ENCODE data around the gene CADPS2.

The CADPS2 gene

DNA sequence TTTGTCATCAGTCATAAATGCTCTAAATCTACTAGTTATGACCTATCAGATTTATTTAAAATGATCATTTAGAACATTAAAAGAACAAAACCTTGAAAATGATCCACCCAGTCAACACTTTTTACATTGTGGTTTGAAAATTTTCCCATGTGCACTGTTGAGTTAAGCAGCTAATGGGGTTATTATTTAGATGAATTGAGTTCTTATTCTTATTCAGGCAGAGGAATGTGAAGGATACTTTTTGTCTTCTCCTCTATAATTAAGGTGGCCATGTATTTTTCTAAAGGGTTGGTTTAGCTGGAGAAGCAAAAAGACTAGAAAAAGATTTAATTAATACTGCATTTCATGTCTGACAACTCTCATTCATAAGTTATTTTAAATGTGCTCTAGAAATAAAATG is 506.8 kb downstream of the CADPS2 start:
- Histone ChIP-seq H3K18ac (ENCODE audit: low read length) (no peak overlapping the region), H2BK5ac (ENCODE audit: low read length) (no peak overlapping the region), H2AFZ (ENCODE audit: low read length) (no peak overlapping the region), H3K9ac (ENCODE audit: low read depth, low read length, poor library complexity) (no peak overlapping the region), H3K4ac (ENCODE audit: low read length) (no peak overlapping the region), H2BK12ac (ENCODE audit: low read length) (no peak overlapping the region), H3K23ac (ENCODE audit: low read depth, low read length, poor library complexity) (no peak overlapping the region), H3K36me3 (replicated peaks in 1 of 2; ENCODE audit: control insufficient read depth in 2 of 2, insufficient read depth in 2 of 2, low read length in 2 of 2) (no peaks in the 10 kb centered on the region), H3K27me3 (ENCODE audit: control insufficient read depth in 3 of 3, insufficient read depth in 3 of 3, low read depth in 1 of 3, low read length in 3 of 3) (no peaks in the 10 kb centered on the region), H3K4me3 (ENCODE audit: low read length in 2 of 2) (no peak overlapping the region), H3K79me1 (ENCODE audit: low read depth, low read length) (no peaks in the 10 kb centered on the region), H2BK120ac (ENCODE audit: low read depth, low read length) (no peak overlapping the region), H3K14ac (ENCODE audit: low read length) (no peak overlapping the region), H3K4me2 (ENCODE audit: insufficient read depth, low read length, poor library complexity, severe bottlenecking) (no peak overlapping the region), H2BK15ac (ENCODE audit: low read length) (no peak overlapping the region), H3K9me3 (replicated peaks in 1 of 2; ENCODE audit: control insufficient read depth in 2 of 2, insufficient read depth in 1 of 2, low read depth in 1 of 2, low read length in 2 of 2) (no peaks in the 10 kb centered on the region), H4K8ac (ENCODE audit: low read depth, low read length) (no peak overlapping the region), H2AK5ac (ENCODE audit: low read depth, low read length) (no peak overlapping the region), H3K27ac (replicated peaks; ENCODE audit: low read length) (no peak overlapping the region), H4K91ac (ENCODE audit: low read depth, low read length, poor library complexity) (no peak overlapping the region), H3K4me1 (ENCODE audit: control insufficient read depth in 2 of 2, insufficient read depth in 1 of 2, low read depth in 1 of 2, low read length in 2 of 2) (peaks cover 16 to 17% of the 10 kb centered on the region in 2 donors)
- no peak for DNase-seq (ENCODE audit: low spot score)

DNA sequence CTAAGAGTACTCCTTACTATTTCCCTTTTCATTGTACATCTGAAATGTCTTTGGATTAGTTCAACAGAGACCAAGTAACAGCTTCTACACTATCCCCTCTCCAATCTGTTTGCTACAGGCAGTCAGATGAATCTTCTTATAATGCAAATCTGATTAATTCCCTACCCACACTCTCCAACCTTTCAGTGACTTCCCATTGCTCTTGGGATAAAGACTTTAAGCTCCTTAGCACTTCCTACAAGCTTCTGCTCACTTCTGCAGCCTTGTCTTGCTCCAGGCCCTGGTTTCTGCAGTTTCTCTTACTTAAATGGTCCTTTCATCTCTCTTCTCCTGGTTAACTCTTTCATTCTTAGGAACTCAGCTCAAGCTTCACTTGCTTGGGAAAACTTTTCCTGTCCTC is 516.5 kb downstream of the CADPS2 start:
- Histone ChIP-seq H3K4me3 (ENCODE audit: low read length in 2 of 2) (no peak overlapping the region), H2BK15ac (ENCODE audit: low read length) (no peak overlapping the region)

DNA sequence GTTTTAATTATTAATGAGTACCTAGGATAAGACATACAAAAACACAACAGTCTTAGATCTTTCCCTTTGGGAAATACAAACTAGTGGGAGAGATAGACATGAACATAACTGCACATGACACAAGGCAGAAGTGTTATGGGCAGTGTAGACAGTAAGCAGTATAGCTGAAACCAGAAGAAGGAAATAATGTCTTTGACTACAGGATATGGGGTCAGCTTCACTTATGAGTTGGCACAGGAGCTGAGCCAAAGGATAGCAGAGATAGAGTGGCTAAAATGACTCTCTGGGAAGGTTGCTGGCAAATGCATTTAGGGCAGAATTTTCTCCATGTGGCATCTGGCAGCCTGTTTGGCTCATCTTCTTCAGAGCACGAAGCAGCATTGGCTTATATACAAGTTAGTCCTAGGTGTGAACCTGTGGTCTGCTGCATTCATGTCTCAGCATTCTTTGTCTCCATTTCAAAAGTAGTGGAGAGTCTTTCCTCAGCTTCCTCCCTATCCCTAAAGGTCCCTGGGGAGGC is 521.4 kb downstream of the CADPS2 start:
- Histone ChIP-seq H3K9ac (ENCODE audit: low read depth, low read length, poor library complexity) (no peak overlapping the region), H3K27ac (replicated peaks; ENCODE audit: low read length) (no peak overlapping the region), H3K9me3 (replicated peaks in 1 of 2; ENCODE audit: control insufficient read depth in 2 of 2, insufficient read depth in 1 of 2, low read depth in 1 of 2, low read length in 2 of 2) (no peaks in the 10 kb centered on the region), H2BK15ac (ENCODE audit: low read length) (no peak overlapping the region), H2AFZ (ENCODE audit: low read length) (no peak overlapping the region), H3K4me2 (ENCODE audit: insufficient read depth, low read length, poor library complexity, severe bottlenecking) (no peak overlapping the region), H3K23ac (ENCODE audit: low read depth, low read length, poor library complexity) (no peak overlapping the region), H3K18ac (ENCODE audit: low read length) (no peak overlapping the region), H2AK5ac (ENCODE audit: low read depth, low read length) (no peak overlapping the region), H4K8ac (ENCODE audit: low read depth, low read length) (no peak overlapping the region), H2BK120ac (ENCODE audit: low read depth, low read length) (no peak overlapping the region), H3K4me3 (ENCODE audit: low read length in 2 of 2) (no peak overlapping the region), H4K91ac (ENCODE audit: low read depth, low read length, poor library complexity) (no peak overlapping the region), H3K79me1 (ENCODE audit: low read depth, low read length) (no peaks in the 10 kb centered on the region), H3K4me1 (ENCODE audit: control insufficient read depth in 2 of 2, insufficient read depth in 1 of 2, low read depth in 1 of 2, low read length in 2 of 2) (peaks cover 0 to 6% of the 10 kb centered on the region in 2 donors), H3K27me3 (ENCODE audit: control insufficient read depth in 3 of 3, insufficient read depth in 3 of 3, low read depth in 1 of 3, low read length in 3 of 3) (no peaks in the 10 kb centered on the region), H3K36me3 (replicated peaks in 1 of 2; ENCODE audit: control insufficient read depth in 2 of 2, insufficient read depth in 2 of 2, low read length in 2 of 2) (no peaks in the 10 kb centered on the region), H3K4ac (ENCODE audit: low read length) (no peak overlapping the region), H3K14ac (ENCODE audit: low read length) (no peak overlapping the region), H2BK12ac (ENCODE audit: low read length) (no peak overlapping the region), H2BK5ac (ENCODE audit: low read length) (no peak overlapping the region)
- no CpG with 5 or more reads among the region's 1 CpG for WGBS, 2 donors (ENCODE audit: extremely low coverage in 2 of 2, insufficient read length in 2 of 2, insufficient replicate concordance in 1 of 2)
- no peak for DNase-seq (ENCODE audit: low spot score)

More for the DNA sequence above, 516.5 kb downstream of the CADPS2 start:
- Histone ChIP-seq H3K4me2 (ENCODE audit: insufficient read depth, low read length, poor library complexity, severe bottlenecking) (no peak overlapping the region), H2BK5ac (ENCODE audit: low read length) (no peak overlapping the region), H3K14ac (ENCODE audit: low read length) (no peak overlapping the region), H4K91ac (ENCODE audit: low read depth, low read length, poor library complexity) (no peak overlapping the region), H4K8ac (ENCODE audit: low read depth, low read length) (no peak overlapping the region), H2AK5ac (ENCODE audit: low read depth, low read length) (no peak overlapping the region), H3K27me3 (ENCODE audit: control insufficient read depth in 3 of 3, insufficient read depth in 3 of 3, low read depth in 1 of 3, low read length in 3 of 3) (no peaks in the 10 kb centered on the region), H3K79me1 (ENCODE audit: low read depth, low read length) (no peaks in the 10 kb centered on the region), H3K18ac (ENCODE audit: low read length) (no peak overlapping the region), H2BK120ac (ENCODE audit: low read depth, low read length) (no peak overlapping the region), H3K9me3 (replicated peaks in 1 of 2; ENCODE audit: control insufficient read depth in 2 of 2, insufficient read depth in 1 of 2, low read depth in 1 of 2, low read length in 2 of 2) (peaks cover 0 to 2% of the 10 kb centered on the region in 2 donors), H2BK12ac (ENCODE audit: low read length) (no peak overlapping the region), H2AFZ (ENCODE audit: low read length) (no peak overlapping the region), H3K36me3 (replicated peaks in 1 of 2; ENCODE audit: control insufficient read depth in 2 of 2, insufficient read depth in 2 of 2, low read length in 2 of 2) (no peaks in the 10 kb centered on the region), H3K9ac (ENCODE audit: low read depth, low read length, poor library complexity) (no peak overlapping the region), H3K4me1 (ENCODE audit: control insufficient read depth in 2 of 2, insufficient read depth in 1 of 2, low read depth in 1 of 2, low read length in 2 of 2) (peaks cover 0 to 4% of the 10 kb centered on the region in 2 donors), H3K4ac (ENCODE audit: low read length) (no peak overlapping the region), H3K23ac (ENCODE audit: low read depth, low read length, poor library complexity) (no peak overlapping the region), H3K27ac (replicated peaks; ENCODE audit: low read length) (peak overlapping the region; percentile 0)
- no peak for DNase-seq (ENCODE audit: low spot score)

DNA sequence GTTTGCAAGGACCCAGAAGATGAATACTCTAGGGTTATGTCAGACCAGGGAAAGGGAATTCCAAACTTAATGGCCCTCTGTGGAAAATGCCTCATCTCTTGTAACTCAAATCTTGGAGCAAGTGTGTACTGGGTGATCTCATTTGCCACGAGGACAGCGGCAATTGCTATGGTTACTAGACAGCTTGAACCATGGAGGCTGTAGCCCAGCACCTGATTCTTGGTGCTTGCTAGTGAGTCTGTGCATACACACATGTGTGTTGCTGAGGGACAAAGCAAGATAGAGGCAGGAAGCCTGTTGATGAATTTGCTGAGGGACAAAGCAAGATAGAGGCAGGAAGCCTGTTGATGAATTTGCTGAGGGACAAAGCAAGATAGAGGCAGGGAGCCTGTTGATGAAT is 523.1 kb downstream of the CADPS2 start:
- no peak overlapping the region for H4K8ac ChIP-seq (ENCODE audit: low read depth, low read length)
- no peak for DNase-seq (ENCODE audit: low spot score)
- no peak overlapping the region for H3K4ac ChIP-seq (ENCODE audit: low read length)
- no peak overlapping the region for H2AK5ac ChIP-seq (ENCODE audit: low read depth, low read length)
- H3K4me1 ChIP-seq (ENCODE audit: control insufficient read depth in 2 of 2, insufficient read depth in 1 of 2, low read depth in 1 of 2, low read length in 2 of 2), result peaks cover 0 to 6% of the 10 kb centered on the region in 2 donors
- peak overlapping the region; percentile 14 for H2BK15ac ChIP-seq (ENCODE audit: low read length)
- no peak overlapping the region for H3K9ac ChIP-seq (ENCODE audit: low read depth, low read length, poor library complexity)
- H2AFZ ChIP-seq (ENCODE audit: low read length), result peak overlapping the region; percentile 53
- H3K27me3 ChIP-seq (ENCODE audit: control insufficient read depth in 3 of 3, insufficient read depth in 3 of 3, low read depth in 1 of 3, low read length in 3 of 3), result no peaks in the 10 kb centered on the region
- no peak overlapping the region for H3K27ac ChIP-seq (replicated peaks; ENCODE audit: low read length)
- peak overlapping the region; percentile 67 for H3K18ac ChIP-seq (ENCODE audit: low read length)
- no peak overlapping the region for H2BK5ac ChIP-seq (ENCODE audit: low read length)
- no peak overlapping the region for H3K4me2 ChIP-seq (ENCODE audit: insufficient read depth, low read length, poor library complexity, severe bottlenecking)
- H3K36me3 ChIP-seq (replicated peaks in 1 of 2; ENCODE audit: control insufficient read depth in 2 of 2, insufficient read depth in 2 of 2, low read length in 2 of 2), result no peaks in the 10 kb centered on the region
- WGBS, 2 donors (ENCODE audit: extremely low coverage in 2 of 2, insufficient read length in 2 of 2, insufficient replicate concordance in 1 of 2), result no CpG with 5 or more reads among the region's 2 CpGs
- no peak overlapping the region for H3K23ac ChIP-seq (ENCODE audit: low read depth, low read length, poor library complexity)
- H3K79me1 ChIP-seq (ENCODE audit: low read depth, low read length), result no peaks in the 10 kb centered on the region
- no peak overlapping the region for H3K14ac ChIP-seq (ENCODE audit: low read length)
- H3K4me3 ChIP-seq (ENCODE audit: low read length in 2 of 2), result no peak overlapping the region
- H3K9me3 ChIP-seq (replicated peaks in 1 of 2; ENCODE audit: control insufficient read depth in 2 of 2, insufficient read depth in 1 of 2, low read depth in 1 of 2, low read length in 2 of 2), result no peaks in the 10 kb centered on the region
- no peak overlapping the region for H4K91ac ChIP-seq (ENCODE audit: low read depth, low read length, poor library complexity)
- H2BK120ac ChIP-seq (ENCODE audit: low read depth, low read length), result no peak overlapping the region
- H2BK12ac ChIP-seq (ENCODE audit: low read length), result no peak overlapping the region
